GM18873 (cell line): ENCODE results near the gene CD81.

Source experiments
- ATAC-seq: cut with Tn5 transposase; IDR thresholded peaks from one replicate; pipeline ENCODE4 v1.9.1; 2021; ENCODE audit warnings: mild to moderate bottlenecking, moderate library complexity, moderate number of reproducible peaks; ENCODE audit not compliant: unreplicated experiment, low FRiP score

Gene CD81

GRCh38 chr11:2388431-2389376 lies 11.6 kb downstream of the CD81 start:
- no peak for ATAC-seq

- ATAC-seq: no peak
These were observed 12.4 kb downstream of the CD81 start for GRCh38 chr11:2389377-2390026.

GRCh38 chr11:2390091-2390724 lies 13.1 kb downstream of the CD81 start:
- no peak for ATAC-seq

- no peak for ATAC-seq
These were observed 13.6 kb downstream of the CD81 start for GRCh38 chr11:2390725-2391151.

- ATAC-seq: no peak
These were observed 14.3 kb downstream of the CD81 start for GRCh38 chr11:2391181-2391975.

GRCh38 chr11:2392241-2392959 lies 15.3 kb downstream of the CD81 start:
- ATAC-seq: no peak

- no peak for ATAC-seq
These were observed 16.2 kb downstream of the CD81 start for GRCh38 chr11:2393111-2393868.

- ATAC-seq: no peak
These were observed 17.1 kb downstream of the CD81 start for GRCh38 chr11:2393941-2394817.

GRCh38 chr11:2394818-2395105 lies 17.7 kb downstream of the CD81 start:
- ATAC-seq: no peak

GRCh38 chr11:2395211-2395730 lies 18.2 kb downstream of the CD81 start:
- ATAC-seq: no peak

- no peak for ATAC-seq
These were observed 18.7 kb downstream of the CD81 start for GRCh38 chr11:2395856-2396255.

- ATAC-seq: no peak
These were observed 19.4 kb downstream of the CD81 start for GRCh38 chr11:2396471-2396870.

- no peak for ATAC-seq
These were observed 19.9 kb downstream of the CD81 start for GRCh38 chr11:2397005-2397404.

GRCh38 chr11:2398664-2399355 lies 21.7 kb downstream of the CD81 start:
- no peak for ATAC-seq

- ATAC-seq: no peak
These were observed 22.5 kb downstream of the CD81 start for GRCh38 chr11:2399488-2400068.

- peak; percentile 83 for ATAC-seq
These were observed 23.1 kb downstream of the CD81 start, which contains the start of gene TSSC4 for GRCh38 chr11:2400069-2400761. TSSC4 (plus strand) TSS chr11:2400750; CDS start chr11:2402634, 1,884 bp downstream.
